Fibroblast of lung (primary cell): Measurements from ENCODE around the gene NTN1. TPM values are rescaled to one million over a fixed set of nuclear protein-coding genes. Genes with fewer than 3 reads are reported as not detected.

Experiments
- DNase-seq, 2 donors: peaks; one replicate each; pipeline versions ENCODE4 v3.0.0 to v3.0.0-alpha.2; 2010; ENCODE audit warnings: low read depth in 2 of 2
- H2AFZ ChIP-seq: 2 replicates; pipeline ENCODE4 v1.5.1; 2012; ENCODE audit warnings: low read length, control low read depth, inconsistent platforms
- H3K27ac ChIP-seq: 2 replicates; pipeline ENCODE4 v1.5.1; 2011; ENCODE audit warnings: low read length, control low read depth; ENCODE audit not compliant: insufficient read depth
- H3K27me3 ChIP-seq: 2 replicates; pipeline ENCODE4 v1.5.1; 2011; ENCODE audit warnings: mild to moderate bottlenecking, low read length; ENCODE audit not compliant: control insufficient read depth, insufficient read depth
- H3K36me3 ChIP-seq: 2 replicates; pipeline ENCODE4 v1.5.1; 2011; ENCODE audit warnings: low read length; ENCODE audit not compliant: control insufficient read depth, insufficient read depth
- H3K4me1 ChIP-seq: 2 replicates; pipeline ENCODE4 v1.5.1; 2011; ENCODE audit warnings: low read length; ENCODE audit not compliant: control insufficient read depth, insufficient read depth; ENCODE audit errors: extremely low read depth
- H3K4me2 ChIP-seq: 2 replicates; pipeline ENCODE4 v1.5.1; 2011; ENCODE audit warnings: low read length, control low read depth; ENCODE audit not compliant: insufficient read depth; ENCODE audit errors: extremely low read depth
- H3K4me3 ChIP-seq, 4 experiments: fragments of 200-600 bp in 1 of 4; sonication (generic) in 1 of 4; replicated peaks in 1 of 4; 2 replicates each; pipeline ENCODE4 v1.5.1; 2011 to 2016; ENCODE audit warnings: low read length in 4 of 4, low read depth in 3 of 4, mild to moderate bottlenecking in 3 of 4, control low read depth in 2 of 4, inconsistent platforms in 1 of 4, mixed read lengths in 1 of 4; ENCODE audit not compliant: insufficient read depth in 1 of 4; ENCODE audit errors: control extremely low read depth in 1 of 4
- H3K79me2 ChIP-seq: 2 replicates; pipeline ENCODE4 v1.5.1; 2012; ENCODE audit warnings: mild to moderate bottlenecking, low read length, inconsistent platforms; ENCODE audit not compliant: control insufficient read depth, insufficient read depth
- H3K9ac ChIP-seq: 2 replicates; pipeline ENCODE4 v1.5.1; 2011; ENCODE audit warnings: mild to moderate bottlenecking, low read length, control low read depth; ENCODE audit not compliant: insufficient read depth
- H3K9me3 ChIP-seq: 2 replicates; pipeline ENCODE4 v1.5.1; 2012; ENCODE audit warnings: low read depth, low read length; ENCODE audit not compliant: control insufficient read depth, insufficient read depth
- H4K20me1 ChIP-seq: 2 replicates; pipeline ENCODE4 v1.5.1; 2011; ENCODE audit warnings: low read length; ENCODE audit not compliant: control insufficient read depth, insufficient read depth; ENCODE audit errors: extremely low read depth
- CTCF ChIP-seq, 2 donors: IDR thresholded peaks in 1 of 2; conservative IDR thresholded peaks in 1 of 2; 1 replicate in 1 of 2; 2 replicates in 1 of 2; pipeline ENCODE4 v1.5.1; 2011 to 2012; ENCODE audit warnings: low read length in 2 of 2, control low read depth in 1 of 2, inconsistent platforms in 1 of 2, low read depth in 1 of 2, mild to moderate bottlenecking in 1 of 2
- EZH2 ChIP-seq: IDR thresholded peaks from 2 replicates; pipeline ENCODE4 v1.5.1; 2012; ENCODE audit warnings: low read length, control low read depth, mild to moderate bottlenecking; ENCODE audit errors: missing control alignments
- polyA plus RNA-seq, 2 donors: library from polyadenylated mRNA; depleted of rRNA in 1 of 2; stranded (reverse) in 1 of 2; unstranded in 1 of 2; fragments of >200 nt; gene quantifications; 2 replicates each; pipeline ENCODE4 v1.2.1, GENCODE V29; 2011 to 2012; ENCODE audit warnings: missing spikeins in 1 of 2
- total RNA-seq: library from RNA; depleted of rRNA; stranded (reverse); fragments of >200 nt; gene quantifications from 2 replicates; pipeline ENCODE4 v1.2.1, GENCODE V29; 2014

The NTN1 gene
- total and polyA plus RNA-seq, 2 donors (not counting 1 experiment from before 2014, with no cell fraction given): 0.17 to 3.1 TPM

- Histone ChIP-seq H3K4me2 (no peak overlapping the region), H3K79me2 (no peaks in the 10 kb centered on the region), H3K36me3 (no peaks in the 10 kb centered on the region), H4K20me1 (no peaks in the 10 kb centered on the region), H3K9ac (no peak overlapping the region), H3K4me1 (no peaks in the 10 kb centered on the region), H3K27me3 (no peaks in the 10 kb centered on the region), H2AFZ (no peak overlapping the region), H3K27ac (no peak overlapping the region), H3K4me3 (no peak overlapping the region), H3K9me3 (no peaks in the 10 kb centered on the region)
- DNase-seq: no peak
- TF ChIP-seq CTCF (conservative IDR thresholded peaks at IDR 0.05 in 1 of 2, IDR thresholded peaks at IDR 0.05 in 1 of 2; ENCODE audit: low read depth in 1 of 2, low read length in 2 of 2) (no peak), EZH2 (no peak)
These were observed 178.6 kb downstream of the NTN1 start for GRCh38 chr17:9199571-9200551.

GRCh38 chr17:9200699-9201359, 179.5 kb downstream of the NTN1 start:
- Histone ChIP-seq H4K20me1 (no peaks in the 10 kb centered on the region), H3K27ac (no peak overlapping the region), H3K4me1 (no peaks in the 10 kb centered on the region), H2AFZ (no peak overlapping the region), H3K79me2 (no peaks in the 10 kb centered on the region), H3K36me3 (no peaks in the 10 kb centered on the region), H3K4me3 (no peak overlapping the region), H3K27me3 (peaks cover 3% of the 10 kb centered on the region), H3K9me3 (no peaks in the 10 kb centered on the region), H3K4me2 (no peak overlapping the region), H3K9ac (no peak overlapping the region)
- DNase-seq: no peak
- TF ChIP-seq CTCF (conservative IDR thresholded peaks at IDR 0.05 in 1 of 2, IDR thresholded peaks at IDR 0.05 in 1 of 2; ENCODE audit: low read depth in 1 of 2, low read length in 2 of 2) (no peak), EZH2 (no peak)

GRCh38 chr17:9202532-9202931, 181.2 kb downstream of the NTN1 start:
- H3K9me3 ChIP-seq: no peaks in the 10 kb centered on the region
- H2AFZ ChIP-seq: no peak overlapping the region
- no peaks in the 10 kb centered on the region for H3K79me2 ChIP-seq
- H3K4me2 ChIP-seq: no peak overlapping the region
- no peak for TF ChIP-seq EZH2
- TF ChIP-seq CTCF (conservative IDR thresholded peaks at IDR 0.05 in 1 of 2, IDR thresholded peaks at IDR 0.05 in 1 of 2; ENCODE audit: low read depth in 1 of 2, low read length in 2 of 2): no peak
- H3K27me3 ChIP-seq: peaks cover 3% of the 10 kb centered on the region
- no peaks in the 10 kb centered on the region for H4K20me1 ChIP-seq
- no peak for DNase-seq
- H3K27ac ChIP-seq: no peak overlapping the region
- H3K4me3 ChIP-seq: no peak overlapping the region
- no peaks in the 10 kb centered on the region for H3K36me3 ChIP-seq
- no peaks in the 10 kb centered on the region for H3K4me1 ChIP-seq
- no peak overlapping the region for H3K9ac ChIP-seq
